ENCODE results near the gene CD99L2. TPM values are rescaled to one million over a fixed set of nuclear protein-coding genes. Genes with fewer than 3 reads are reported as not detected.

Gene CD99L2
- total and polyA plus RNA-seq, 2 of the 8 experiments (the other 6 are each of a cell fraction or from before 2014, with no cell fraction given), result 8.0 to 8.5 TPM

DNA sequence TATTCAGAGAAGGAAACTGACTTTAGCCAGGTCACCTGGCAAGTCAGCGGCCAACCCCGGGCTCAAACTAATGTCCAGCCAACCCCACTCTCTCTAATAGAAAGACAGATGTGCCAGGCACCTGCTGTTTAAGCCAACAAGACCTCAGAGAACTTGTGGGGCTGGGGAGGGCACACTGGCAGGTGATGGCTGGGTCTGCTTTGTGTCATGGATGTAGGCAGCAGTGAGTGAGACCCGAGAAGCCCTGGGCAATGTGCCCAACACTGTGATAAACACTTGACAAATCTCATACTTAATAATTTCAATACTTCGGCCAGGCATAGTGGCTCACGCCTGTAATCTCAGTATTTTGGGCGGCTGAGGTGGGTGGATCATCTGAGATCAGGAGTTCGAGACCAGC, 9.0 kb upstream of the CD99L2 start:
- Histone ChIP-seq H3K79me1 (ENCODE audit: low read depth, low read length) (no peaks in the 10 kb centered on the region), H4K8ac (ENCODE audit: extremely low read depth, insufficient read depth, low read length) (no peak overlapping the region), H3K36me3 (ENCODE audit: control insufficient read depth in 2 of 4, insufficient read depth in 4 of 4, low read length in 3 of 4) (no peaks in the 10 kb centered on the region), H3K4me3 (ENCODE audit: extremely low read depth in 1 of 4, insufficient read depth in 2 of 4, low read depth in 3 of 4, low read length in 4 of 4) (no peak overlapping the region), H3K4me2 (ENCODE audit: insufficient read depth in 1 of 2, low read depth in 2 of 2, low read length in 2 of 2) (no peak overlapping the region), H3K9ac (replicated peaks in 1 of 4; ENCODE audit: extremely low read depth in 1 of 4, low read depth in 3 of 4, low read length in 3 of 4) (no peak overlapping the region), H2BK20ac (ENCODE audit: low read length) (no peak overlapping the region), H2AFZ (ENCODE audit: low read length) (no peak overlapping the region), H4K91ac (replicated peaks; ENCODE audit: insufficient read length, low read length) (no peak overlapping the region), H3K4me1 (replicated peaks in 1 of 4; ENCODE audit: control insufficient read depth in 3 of 4, insufficient read depth in 4 of 4, low read length in 3 of 4) (peaks cover 6 to 16% (median 12%) of the 10 kb centered on the region in 4 experiments), H3K4ac (replicated peaks; ENCODE audit: insufficient read length, low read depth, low read length) (no peak overlapping the region), H3K56ac (replicated peaks; ENCODE audit: insufficient read length, low read depth, low read length) (no peak overlapping the region), H2AK5ac (ENCODE audit: low read depth, low read length) (no peak overlapping the region), H3K14ac (ENCODE audit: insufficient read length) (no peak overlapping the region), H2BK15ac (ENCODE audit: low read length) (no peak overlapping the region), H3K27me3 (replicated peaks in 1 of 4; ENCODE audit: control insufficient read depth in 3 of 4, extremely low read depth in 1 of 4, insufficient read depth in 3 of 4, low read length in 3 of 4) (no peaks in the 10 kb centered on the region), H2BK5ac (ENCODE audit: low read depth, low read length) (no peak overlapping the region), H3K9me3 (ENCODE audit: insufficient read depth in 2 of 2, low read depth in 1 of 2, low read length in 1 of 2) (no peaks in the 10 kb centered on the region), H4K5ac (ENCODE audit: insufficient read length, low read depth, low read length) (no peak overlapping the region), H3K23ac (ENCODE audit: insufficient read length) (no peak overlapping the region), H3K79me2 (ENCODE audit: control insufficient read depth in 1 of 2, insufficient read depth in 2 of 2, low read length in 2 of 2) (no peaks in the 10 kb centered on the region), H4K20me1 (replicated peaks in 1 of 2; ENCODE audit: control insufficient read depth in 1 of 2, insufficient read depth in 2 of 2, low read length in 2 of 2) (no peaks in the 10 kb centered on the region), H2BK12ac (ENCODE audit: low read depth, low read length) (no peak overlapping the region), H3K27ac (ENCODE audit: low read depth, low read length) (no peak overlapping the region), H2BK120ac (replicated peaks; ENCODE audit: low read depth, low read length) (no peak overlapping the region), H3K23me2 (ENCODE audit: low read depth, low read length) (no peaks in the 10 kb centered on the region), H3K18ac (ENCODE audit: extremely low read depth, low read length) (no peak overlapping the region)
- DNase-seq (ENCODE audit: low read depth in 1 of 2, low spot score in 2 of 2) (no peak), FAIRE-seq (no peak)
- WGBS, 2 experiments (ENCODE audit: extremely low coverage in 1 of 2, insufficient coverage in 1 of 2, insufficient read length in 1 of 2, insufficient replicate concordance in 2 of 2, low coverage in 1 of 2, low lambda C conversion rate in 2 of 2, missing lambda C conversion rate in 1 of 2), result 97% methylated on average over 3 of the region's 7 CpGs; no CpG with 5 or more reads in 1 of the 2 experiments
- ChIA-PET CTCF (ENCODE audit: partially characterized antibody) (no interaction called here), POLR2A (ENCODE audit: partially characterized antibody) (interaction anchor here (0.9 kb wide), 1 partner anchor 7 kb away, joined by 3 read pairs; no protein-coding TSS in a partner anchor)
- TF ChIP-seq CTBP2 (IDR thresholded peaks at IDR 0.05; ENCODE audit: borderline replicate concordance, insufficient read depth, insufficient read length, low read length), result no peak
- TF ChIP-seq TAF7 (optimal IDR thresholded peaks at IDR 0.05; ENCODE audit: borderline replicate concordance, low read depth, low read length), result no peak
- no peak for TF ChIP-seq SP2 (IDR thresholded peaks at IDR 0.05; ENCODE audit: low read length)
- TF ChIP-seq TEAD4 (IDR thresholded peaks at IDR 0.05; ENCODE audit: low read depth, low read length), result no peak
- no peak for TF ChIP-seq RAD21 (IDR thresholded peaks at IDR 0.05 in 1 of 2, conservative IDR thresholded peaks at IDR 0.05 in 1 of 2; ENCODE audit: low read depth in 2 of 2, low read length in 2 of 2)
- no peak for TF ChIP-seq TCF12 (IDR thresholded peaks at IDR 0.05; ENCODE audit: low read depth, low read length)
- TF ChIP-seq SP4 (IDR thresholded peaks at IDR 0.05; ENCODE audit: low read length), result no peak
- TF ChIP-seq BCL11A (IDR thresholded peaks at IDR 0.05; ENCODE audit: low read depth in 2 of 2, low read length in 2 of 2), result no peak
- no peak for TF ChIP-seq RXRA (IDR thresholded peaks at IDR 0.05; ENCODE audit: insufficient read depth, low read depth, low read length)
- TF ChIP-seq, protein P1, sequence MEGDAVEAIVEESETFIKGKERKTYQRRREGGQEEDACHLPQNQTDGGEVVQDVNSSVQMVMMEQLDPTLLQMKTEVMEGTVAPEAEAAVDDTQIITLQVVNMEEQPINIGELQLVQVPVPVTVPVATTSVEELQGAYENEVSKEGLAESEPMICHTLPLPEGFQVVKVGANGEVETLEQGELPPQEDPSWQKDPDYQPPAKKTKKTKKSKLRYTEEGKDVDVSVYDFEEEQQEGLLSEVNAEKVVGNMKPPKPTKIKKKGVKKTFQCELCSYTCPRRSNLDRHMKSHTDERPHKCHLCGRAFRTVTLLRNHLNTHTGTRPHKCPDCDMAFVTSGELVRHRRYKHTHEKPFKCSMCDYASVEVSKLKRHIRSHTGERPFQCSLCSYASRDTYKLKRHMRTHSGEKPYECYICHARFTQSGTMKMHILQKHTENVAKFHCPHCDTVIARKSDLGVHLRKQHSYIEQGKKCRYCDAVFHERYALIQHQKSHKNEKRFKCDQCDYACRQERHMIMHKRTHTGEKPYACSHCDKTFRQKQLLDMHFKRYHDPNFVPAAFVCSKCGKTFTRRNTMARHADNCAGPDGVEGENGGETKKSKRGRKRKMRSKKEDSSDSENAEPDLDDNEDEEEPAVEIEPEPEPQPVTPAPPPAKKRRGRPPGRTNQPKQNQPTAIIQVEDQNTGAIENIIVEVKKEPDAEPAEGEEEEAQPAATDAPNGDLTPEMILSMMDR (IDR thresholded peaks at IDR 0.05; ENCODE audit: control extremely low read depth in 1 of 3, insufficient read depth in 1 of 3, low read depth in 1 of 3, low read length in 3 of 3), result no peak
